Keratinocyte (primary cell): ENCODE results near the gene ERO1B. TPM values are rescaled to one million over a fixed set of nuclear protein-coding genes. Genes with fewer than 3 reads are reported as not detected.

Source experiments
- DNase-seq: peaks from one replicate; pipeline ENCODE4 v3.0.0-alpha.2; 2011; ENCODE audit warnings: low read depth, missing footprints, low spot score
- FAIRE-seq: peaks from 2 replicates; lab custom pipeline; 2011; peaks lifted over from hg19 to GRCh38; lab: Jason Lieb, UNC
- H2AFZ ChIP-seq: 2 replicates; pipeline ENCODE4 v1.6.0; 2012; ENCODE audit warnings: low read length, control low read depth, inconsistent platforms; ENCODE audit not compliant: control insufficient read depth
- H3K27ac ChIP-seq: 2 replicates; pipeline ENCODE4 v1.5.1; 2011; ENCODE audit warnings: low read length; ENCODE audit not compliant: control insufficient read depth, insufficient read depth
- H3K27me3 ChIP-seq: 3 replicates; pipeline ENCODE4 v1.6.0; 2011; ENCODE audit warnings: low read length; ENCODE audit not compliant: control insufficient read depth, insufficient read depth; ENCODE audit errors: extremely low read depth
- H3K36me3 ChIP-seq, 2 experiments: 2 replicates in 1 of 2; 3 replicates in 1 of 2; pipeline ENCODE4 v1.5.1; 2011; ENCODE audit warnings: low read length in 2 of 2, mild to moderate bottlenecking in 1 of 2; ENCODE audit not compliant: control insufficient read depth in 2 of 2, insufficient read depth in 2 of 2; ENCODE audit errors: extremely low read depth in 1 of 2
- H3K4me1 ChIP-seq: 3 replicates; pipeline ENCODE4 v1.5.1; 2011; ENCODE audit warnings: low read length; ENCODE audit not compliant: control insufficient read depth, insufficient read depth; ENCODE audit errors: extremely low read depth
- H3K4me2 ChIP-seq: 3 replicates; pipeline ENCODE4 v1.6.0; 2011; ENCODE audit warnings: low read depth, low read length; ENCODE audit not compliant: control insufficient read depth, insufficient read depth; ENCODE audit errors: extremely low read depth
- H3K4me3 ChIP-seq, 3 experiments: fragments of 200-600 bp in 1 of 3; sonication (generic) in 1 of 3; 2 replicates in 2 of 3; 3 replicates in 1 of 3; pipeline ENCODE4 v1.5.1; 2011 to 2016; ENCODE audit warnings: low read length in 3 of 3, mild to moderate bottlenecking in 3 of 3, control low read depth in 2 of 3, inconsistent platforms in 1 of 3, low read depth in 1 of 3, mixed read lengths in 1 of 3, mixed run types in 1 of 3, moderate library complexity in 1 of 3; ENCODE audit not compliant: control insufficient read depth in 2 of 3, insufficient read depth in 2 of 3; ENCODE audit errors: extremely low read depth in 1 of 3
- H3K79me2 ChIP-seq: 2 replicates; pipeline ENCODE4 v1.6.0; 2012; ENCODE audit warnings: low read length; ENCODE audit not compliant: control insufficient read depth, insufficient read depth
- H3K9ac ChIP-seq: 3 replicates; pipeline ENCODE4 v1.6.0; 2011; ENCODE audit warnings: low read length; ENCODE audit not compliant: control insufficient read depth, insufficient read depth; ENCODE audit errors: extremely low read depth
- H3K9me1 ChIP-seq: 3 replicates; pipeline ENCODE4 v1.6.0; 2011; ENCODE audit warnings: low read length; ENCODE audit not compliant: control insufficient read depth, insufficient read depth; ENCODE audit errors: extremely low read depth
- H3K9me3 ChIP-seq: 2 replicates; pipeline ENCODE4 v1.5.1; 2012; ENCODE audit warnings: low read depth, low read length; ENCODE audit not compliant: control insufficient read depth
- H4K20me1 ChIP-seq: 3 replicates; pipeline ENCODE4 v1.6.0; 2011; ENCODE audit warnings: low read length; ENCODE audit not compliant: control insufficient read depth, insufficient read depth; ENCODE audit errors: extremely low read depth
- EZH2 ChIP-seq: IDR thresholded peaks from one replicate; pipeline ENCODE4 v1.6.1; 2012; ENCODE audit warnings: inconsistent platforms, mild to moderate bottlenecking, low read length, moderate library complexity
- dilution Hi-C: fragments of 300-500 bp; cut with MboI; formaldehyde crosslinking; loops from one replicate; pipeline ENCODE4 v1.7.0; 2020; ENCODE audit warnings: low sequenced_read_pairs; ENCODE audit not compliant: extremely low pct_ligation_motif_present
- polyA plus RNA-seq, 5 experiments: library from polyadenylated mRNA; depleted of rRNA in 3 of 5; stranded (reverse) in 3 of 5; stranded (forward) in 1 of 5; unstranded in 1 of 5; fragments of >200 nt; gene quantifications; 1 replicate in 1 of 5; 2 replicates in 3 of 5; 3 replicates in 1 of 5; pipeline versions ENCODE4 v1.2.1 to v1.2.3, GENCODE V29; 2011 to 2012; ENCODE audit warnings: missing spikeins in 2 of 5, low read depth in 1 of 5, low replicate concordance in 1 of 5
- TF ChIP-seq, protein P1 (sequence below), 3 experiments: IDR thresholded peaks in 1 of 3; conservative IDR thresholded peaks in 1 of 3; optimal IDR thresholded peaks in 1 of 3; 2 replicates in 2 of 3; 3 replicates in 1 of 3; pipeline versions ENCODE3 to v1.5.1; 2011; ENCODE audit warnings: low read length in 3 of 3, mild to moderate bottlenecking in 3 of 3, moderate library complexity in 2 of 3, control low read depth in 1 of 3, inconsistent platforms in 1 of 3; ENCODE audit not compliant: insufficient read depth in 2 of 3; ENCODE audit errors: extremely low read depth in 1 of 3

ERO1B gene
- polyA plus RNA-seq, 1 donor (not counting 4 experiments of a cell fraction or from before 2014, with no cell fraction given): 3.1 TPM

GRCh38 chr1:236211815-236212214 lies 69.9 kb downstream of the ERO1B start:
- Histone ChIP-seq H3K9ac (no peak overlapping the region), H3K4me2 (no peak overlapping the region), H3K4me1 (no peaks in the 10 kb centered on the region), H3K9me3 (no peaks in the 10 kb centered on the region), H3K27ac (no peak overlapping the region), H3K4me3 (no peak overlapping the region), H3K9me1 (no peaks in the 10 kb centered on the region), H3K27me3 (no peaks in the 10 kb centered on the region), H3K36me3 (no peaks in the 10 kb centered on the region), H4K20me1 (no peaks in the 10 kb centered on the region), H2AFZ (no peak overlapping the region), H3K79me2 (no peaks in the 10 kb centered on the region)
- no peak for TF ChIP-seq EZH2
- TF ChIP-seq, protein P1, sequence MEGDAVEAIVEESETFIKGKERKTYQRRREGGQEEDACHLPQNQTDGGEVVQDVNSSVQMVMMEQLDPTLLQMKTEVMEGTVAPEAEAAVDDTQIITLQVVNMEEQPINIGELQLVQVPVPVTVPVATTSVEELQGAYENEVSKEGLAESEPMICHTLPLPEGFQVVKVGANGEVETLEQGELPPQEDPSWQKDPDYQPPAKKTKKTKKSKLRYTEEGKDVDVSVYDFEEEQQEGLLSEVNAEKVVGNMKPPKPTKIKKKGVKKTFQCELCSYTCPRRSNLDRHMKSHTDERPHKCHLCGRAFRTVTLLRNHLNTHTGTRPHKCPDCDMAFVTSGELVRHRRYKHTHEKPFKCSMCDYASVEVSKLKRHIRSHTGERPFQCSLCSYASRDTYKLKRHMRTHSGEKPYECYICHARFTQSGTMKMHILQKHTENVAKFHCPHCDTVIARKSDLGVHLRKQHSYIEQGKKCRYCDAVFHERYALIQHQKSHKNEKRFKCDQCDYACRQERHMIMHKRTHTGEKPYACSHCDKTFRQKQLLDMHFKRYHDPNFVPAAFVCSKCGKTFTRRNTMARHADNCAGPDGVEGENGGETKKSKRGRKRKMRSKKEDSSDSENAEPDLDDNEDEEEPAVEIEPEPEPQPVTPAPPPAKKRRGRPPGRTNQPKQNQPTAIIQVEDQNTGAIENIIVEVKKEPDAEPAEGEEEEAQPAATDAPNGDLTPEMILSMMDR (optimal IDR thresholded peaks at IDR 0.05 in 1 of 3, IDR thresholded peaks at IDR 0.05 in 1 of 3, conservative IDR thresholded peaks at IDR 0.05 in 1 of 3; ENCODE audit: extremely low read depth in 1 of 3, insufficient read depth in 2 of 3, low read length in 3 of 3): no peak
- dilution Hi-C loops: no loop called here
- DNase-seq (no peak), FAIRE-seq (no peak)

- dilution Hi-C loops: no loop called here
- no peak for FAIRE-seq
- H2AFZ ChIP-seq: no peak overlapping the region
These were observed 72.0 kb downstream of the ERO1B start for GRCh38 chr1:236209713-236210112.

More at GRCh38 chr1:236209713-236210112, 72.0 kb downstream of the ERO1B start:
- TF ChIP-seq EZH2: no peak
- TF ChIP-seq, protein P1 (optimal IDR thresholded peaks at IDR 0.05 in 1 of 3, IDR thresholded peaks at IDR 0.05 in 1 of 3, conservative IDR thresholded peaks at IDR 0.05 in 1 of 3; ENCODE audit: extremely low read depth in 1 of 3, insufficient read depth in 2 of 3, low read length in 3 of 3): no peak
- no peaks in the 10 kb centered on the region for H3K36me3 ChIP-seq
- H3K9me1 ChIP-seq: no peaks in the 10 kb centered on the region
- no peak for DNase-seq
- no peak overlapping the region for H3K27ac ChIP-seq
- no peak overlapping the region for H3K4me2 ChIP-seq
- H3K9me3 ChIP-seq: no peaks in the 10 kb centered on the region
- no peak overlapping the region for H3K4me3 ChIP-seq
- H3K9ac ChIP-seq: no peak overlapping the region
- H3K4me1 ChIP-seq: no peaks in the 10 kb centered on the region
- H3K27me3 ChIP-seq: no peaks in the 10 kb centered on the region
- no peaks in the 10 kb centered on the region for H3K79me2 ChIP-seq
- no peaks in the 10 kb centered on the region for H4K20me1 ChIP-seq
